GM19351 (cell line): Measurements from ENCODE around the gene KRTCAP2.
A peak's percentile ranks its signal among the peaks of the same experiment; 100 is the strongest.

Experiments used
- ATAC-seq: cut with Tn5 transposase; IDR thresholded peaks from one replicate; pipeline ENCODE4 v1.9.1; 2021; ENCODE audit warnings: mild to moderate bottlenecking, moderate library complexity; ENCODE audit not compliant: unreplicated experiment

Gene KRTCAP2

DNA sequence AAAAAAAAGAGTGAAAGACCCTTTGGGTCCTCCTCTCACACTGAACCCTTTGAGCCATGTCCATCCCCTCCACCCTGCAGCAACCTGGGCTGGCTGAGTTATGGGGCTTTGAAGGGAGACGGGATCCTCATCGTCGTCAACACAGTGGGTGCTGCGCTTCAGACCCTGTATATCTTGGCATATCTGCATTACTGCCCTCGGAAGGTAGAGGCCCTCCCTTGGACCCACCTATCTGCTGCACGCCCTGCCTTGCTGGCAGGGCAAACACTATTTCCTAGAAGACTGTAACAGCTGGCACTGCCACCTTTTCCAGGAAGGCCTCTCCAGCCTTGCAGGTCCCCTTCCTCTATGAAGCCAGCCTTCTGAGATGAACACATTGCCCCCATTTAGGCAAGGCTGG lies 36.4 kb downstream of the KRTCAP2 start:
- ATAC-seq = no peak

DNA sequence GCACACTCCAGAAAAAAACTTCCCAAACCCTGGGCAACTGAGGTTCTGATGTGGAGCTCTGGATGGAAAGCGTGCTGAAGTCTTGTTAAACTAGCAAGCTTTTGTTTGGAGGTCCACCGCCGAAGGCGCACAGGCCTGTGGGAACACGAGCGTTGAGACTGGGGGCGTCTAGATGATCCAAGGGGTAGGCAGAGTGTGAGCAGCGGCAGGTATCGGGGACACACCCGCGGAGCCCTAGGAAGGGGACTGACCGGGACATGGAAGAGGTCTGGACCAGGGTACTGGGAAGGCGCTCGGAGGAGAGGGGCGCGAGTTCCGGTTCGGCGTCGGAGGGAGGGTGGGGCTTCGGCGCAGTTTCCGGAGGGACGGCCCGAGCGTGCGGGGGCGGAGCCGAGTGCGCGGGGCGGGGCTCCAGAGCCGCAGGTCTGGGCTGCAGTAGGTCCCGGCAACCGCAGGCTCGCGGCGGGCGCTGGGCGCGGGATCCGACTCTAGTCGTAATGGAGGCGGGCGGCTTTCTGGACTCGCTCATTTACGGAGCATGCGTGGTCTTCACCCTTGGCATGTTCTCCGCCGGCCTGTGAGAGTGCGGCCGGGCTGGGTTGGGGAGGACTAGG lies 37.6 kb downstream of the KRTCAP2 start, which contains the start of gene SLC50A1:
SLC50A1 (plus strand) TSS at position 438 of the 614 bp plus-strand sequence; CDS start at position 498, 60 bp downstream.
- peak; percentile 71 for ATAC-seq

DNA sequence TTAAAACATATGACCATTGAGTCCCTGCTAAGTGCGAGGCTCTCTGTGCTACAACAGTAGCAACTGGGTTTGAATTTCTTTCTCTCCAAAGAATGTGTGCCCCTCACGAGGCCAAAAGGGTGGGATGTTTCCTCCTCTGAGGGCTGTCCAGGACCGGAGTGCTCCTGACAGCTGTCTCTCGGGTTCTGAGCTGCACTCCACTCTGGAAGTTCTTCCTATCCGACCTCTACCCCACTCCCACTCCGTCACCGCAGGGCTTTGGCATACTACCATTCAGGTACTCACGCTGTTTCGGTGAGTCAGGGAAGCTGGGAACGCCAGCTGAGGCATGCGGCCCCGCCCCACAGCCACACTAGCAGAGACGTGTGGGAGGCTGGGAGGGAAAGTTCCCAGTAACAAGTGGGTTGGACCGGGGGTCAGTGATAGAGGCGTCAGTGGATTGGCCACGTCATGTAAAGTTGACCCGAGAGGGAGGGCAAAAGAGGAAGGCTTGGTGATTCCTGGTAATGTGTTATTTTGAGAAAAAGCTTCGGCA lies 38.2 kb downstream of the KRTCAP2 start:
- no peak for ATAC-seq

DNA sequence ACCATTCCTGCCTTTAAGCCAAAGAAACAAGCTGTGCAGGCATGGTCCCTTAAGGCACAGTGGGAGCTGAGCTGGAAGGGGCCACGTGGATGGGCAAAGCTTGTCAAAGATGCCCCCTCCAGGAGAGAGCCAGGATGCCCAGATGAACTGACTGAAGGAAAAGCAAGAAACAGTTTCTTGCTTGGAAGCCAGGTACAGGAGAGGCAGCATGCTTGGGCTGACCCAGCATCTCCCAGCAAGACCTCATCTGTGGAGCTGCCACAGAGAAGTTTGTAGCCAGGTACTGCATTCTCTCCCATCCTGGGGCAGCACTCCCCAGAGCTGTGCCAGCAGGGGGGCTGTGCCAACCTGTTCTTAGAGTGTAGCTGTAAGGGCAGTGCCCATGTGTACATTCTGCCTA lies 38.8 kb downstream of the KRTCAP2 start:
- no peak for ATAC-seq

DNA sequence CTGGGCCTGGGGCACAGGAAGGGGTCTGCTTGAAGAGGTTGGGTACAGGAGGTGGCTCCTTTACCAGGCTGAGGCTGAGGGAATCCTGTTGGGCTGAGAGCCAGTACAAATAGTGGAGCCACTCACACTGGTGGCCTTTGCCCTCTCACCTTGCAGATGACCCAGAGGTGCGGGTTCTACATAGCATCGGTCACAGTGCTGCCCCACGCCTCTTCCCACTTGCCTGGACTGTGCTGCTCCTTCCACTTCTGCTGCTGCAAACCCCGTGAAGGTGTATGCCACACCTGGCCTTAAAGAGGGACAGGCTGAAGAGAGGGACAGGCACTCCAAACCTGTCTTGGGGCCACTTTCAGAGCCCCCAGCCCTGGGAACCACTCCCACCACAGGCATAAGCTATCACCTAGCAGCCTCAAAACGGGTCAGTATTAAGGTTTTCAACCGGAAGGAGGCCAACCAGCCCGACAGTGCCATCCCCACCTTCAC lies 39.3 kb downstream of the KRTCAP2 start:
- ATAC-seq = no peak

DNA sequence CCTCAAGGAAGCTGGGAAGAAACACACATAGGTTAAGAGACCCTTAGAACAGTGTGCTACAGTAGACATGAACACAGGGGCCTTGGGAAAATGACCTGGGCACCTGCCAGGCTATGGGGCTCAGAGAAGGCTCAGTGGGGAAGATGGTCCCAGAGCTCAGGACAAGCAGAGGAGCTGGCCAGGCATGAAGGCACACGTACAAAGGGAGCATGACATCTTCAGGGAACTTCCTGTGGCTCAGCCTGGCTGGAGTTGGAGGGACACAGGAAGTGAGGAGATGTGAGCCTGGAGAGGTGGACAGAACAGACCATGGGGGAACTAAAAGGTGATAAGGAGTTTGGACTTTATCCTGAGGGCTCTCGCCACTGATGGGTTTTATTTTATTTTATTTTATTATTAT lies 41.2 kb downstream of the KRTCAP2 start:
- no peak for ATAC-seq

DNA sequence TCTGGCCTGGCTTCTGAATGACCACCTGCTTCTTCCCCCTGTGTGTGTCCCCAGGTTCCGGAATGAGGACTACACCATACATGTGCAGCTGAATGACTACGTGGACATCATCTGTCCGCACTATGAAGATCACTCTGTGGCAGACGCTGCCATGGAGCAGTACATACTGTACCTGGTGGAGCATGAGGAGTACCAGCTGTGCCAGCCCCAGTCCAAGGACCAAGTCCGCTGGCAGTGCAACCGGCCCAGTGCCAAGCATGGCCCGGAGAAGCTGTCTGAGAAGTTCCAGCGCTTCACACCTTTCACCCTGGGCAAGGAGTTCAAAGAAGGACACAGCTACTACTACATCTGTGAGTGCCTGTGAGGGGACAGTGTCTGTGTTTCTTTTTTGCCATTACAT lies 41.8 kb downstream of the KRTCAP2 start:
- ATAC-seq = no peak

DNA sequence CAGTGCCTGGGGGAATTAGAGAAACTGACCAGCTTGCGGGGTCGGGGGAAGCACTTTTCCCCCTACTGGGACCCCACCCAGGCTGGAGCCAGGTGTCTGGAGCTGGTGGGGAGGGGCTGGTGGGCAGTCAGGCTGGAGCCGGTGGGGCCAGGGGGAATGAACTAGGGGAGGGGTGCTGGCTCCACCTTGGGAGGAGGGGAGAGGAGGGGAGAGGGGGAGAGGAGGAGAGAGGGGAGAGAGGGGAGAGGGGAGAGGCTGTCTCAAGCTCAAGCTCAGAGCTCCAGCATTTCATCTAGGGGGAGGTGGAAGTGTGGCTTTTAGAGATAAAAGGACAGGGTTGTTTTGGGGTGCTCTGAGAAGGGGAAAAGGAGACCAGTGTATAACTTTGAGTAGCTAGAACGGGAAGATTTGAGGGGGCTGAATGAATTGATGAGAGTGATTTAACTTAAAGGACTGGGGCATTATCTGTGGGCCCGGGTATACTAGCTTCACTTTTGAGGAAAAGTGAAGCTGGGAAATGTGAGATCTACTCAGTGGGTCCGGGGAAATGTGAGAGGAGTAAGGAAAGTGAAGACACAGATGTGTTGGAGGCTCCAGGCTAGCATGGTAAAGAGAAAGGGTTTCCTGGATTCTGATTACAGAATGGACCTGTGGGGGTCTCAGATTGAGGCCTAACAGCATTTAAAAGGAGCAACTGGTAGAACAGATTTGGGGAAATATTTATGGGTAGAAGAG lies 42.7 kb downstream of the KRTCAP2 start:
- ATAC-seq = no peak

DNA sequence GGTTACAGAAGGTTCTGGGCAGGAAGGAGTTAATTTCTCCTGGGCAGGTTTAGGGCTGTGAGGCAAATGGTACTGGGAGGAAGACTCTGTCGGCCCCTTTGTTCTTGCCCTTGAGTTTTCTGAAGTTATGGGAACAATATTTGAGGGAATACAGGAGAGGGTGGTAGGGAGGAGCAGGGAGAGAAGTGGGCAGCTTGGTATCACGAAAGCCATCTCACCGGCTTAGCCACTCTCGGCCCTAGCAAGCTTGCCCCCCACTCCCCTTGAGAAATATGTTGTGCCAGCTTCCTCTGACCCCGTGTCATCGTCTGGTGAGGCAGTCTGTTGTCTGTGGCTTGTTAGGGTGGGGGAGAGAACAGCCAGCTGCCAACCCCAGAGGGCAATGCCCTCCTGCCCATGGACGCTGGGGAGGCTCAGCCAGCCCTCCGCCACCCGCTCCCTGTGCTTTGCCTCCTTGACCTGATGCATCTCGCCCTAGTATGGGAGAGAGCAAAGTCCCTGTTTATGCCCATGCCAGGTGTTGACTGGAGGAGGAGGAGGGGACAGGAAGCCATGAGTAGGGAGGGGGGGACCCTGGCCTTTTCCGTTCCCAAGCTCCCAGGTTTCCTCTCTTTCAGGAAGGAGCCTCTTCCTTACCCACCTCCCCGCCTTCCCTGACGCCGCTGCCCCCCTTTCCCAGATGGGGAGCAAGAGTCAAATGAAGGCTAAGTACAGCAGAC lies 44.2 kb downstream of the KRTCAP2 start:
- no peak for ATAC-seq

DNA sequence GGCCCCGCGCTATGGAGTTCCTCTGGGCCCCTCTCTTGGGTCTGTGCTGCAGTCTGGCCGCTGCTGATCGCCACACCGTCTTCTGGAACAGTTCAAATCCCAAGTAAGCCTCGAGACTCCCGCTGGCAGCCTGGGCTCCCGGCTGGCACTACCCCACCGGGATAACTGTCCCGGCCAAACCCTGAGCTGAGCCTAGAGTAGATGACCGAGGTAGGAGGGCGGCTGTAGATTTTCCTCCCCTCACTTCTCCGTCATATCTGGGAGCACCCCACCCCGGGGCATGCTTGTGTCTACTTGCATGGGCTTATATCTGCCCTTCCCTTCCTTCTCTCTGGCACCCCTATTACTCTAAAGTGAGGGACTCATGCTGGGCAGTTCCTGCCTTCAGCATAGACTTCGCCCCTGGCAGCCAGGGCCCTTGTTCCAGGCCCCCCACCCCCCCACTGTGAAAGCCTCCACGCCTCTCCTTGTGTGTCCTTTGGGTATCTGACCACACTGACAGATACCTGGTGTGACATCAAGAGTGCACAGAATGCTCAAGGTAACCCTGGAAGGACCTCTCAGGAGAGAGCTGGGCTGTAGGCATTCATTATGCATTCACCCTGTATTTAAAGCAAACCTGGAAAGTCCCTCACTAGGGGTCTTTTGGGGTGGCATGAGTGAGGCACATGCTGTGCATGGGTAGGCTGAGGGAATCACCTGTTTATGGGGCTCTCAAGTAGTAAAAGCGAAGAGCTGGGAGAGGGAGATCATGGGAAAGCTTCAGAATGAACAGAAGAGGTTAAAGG lies 44.9 kb downstream of the KRTCAP2 start:
- ATAC-seq = no peak

DNA sequence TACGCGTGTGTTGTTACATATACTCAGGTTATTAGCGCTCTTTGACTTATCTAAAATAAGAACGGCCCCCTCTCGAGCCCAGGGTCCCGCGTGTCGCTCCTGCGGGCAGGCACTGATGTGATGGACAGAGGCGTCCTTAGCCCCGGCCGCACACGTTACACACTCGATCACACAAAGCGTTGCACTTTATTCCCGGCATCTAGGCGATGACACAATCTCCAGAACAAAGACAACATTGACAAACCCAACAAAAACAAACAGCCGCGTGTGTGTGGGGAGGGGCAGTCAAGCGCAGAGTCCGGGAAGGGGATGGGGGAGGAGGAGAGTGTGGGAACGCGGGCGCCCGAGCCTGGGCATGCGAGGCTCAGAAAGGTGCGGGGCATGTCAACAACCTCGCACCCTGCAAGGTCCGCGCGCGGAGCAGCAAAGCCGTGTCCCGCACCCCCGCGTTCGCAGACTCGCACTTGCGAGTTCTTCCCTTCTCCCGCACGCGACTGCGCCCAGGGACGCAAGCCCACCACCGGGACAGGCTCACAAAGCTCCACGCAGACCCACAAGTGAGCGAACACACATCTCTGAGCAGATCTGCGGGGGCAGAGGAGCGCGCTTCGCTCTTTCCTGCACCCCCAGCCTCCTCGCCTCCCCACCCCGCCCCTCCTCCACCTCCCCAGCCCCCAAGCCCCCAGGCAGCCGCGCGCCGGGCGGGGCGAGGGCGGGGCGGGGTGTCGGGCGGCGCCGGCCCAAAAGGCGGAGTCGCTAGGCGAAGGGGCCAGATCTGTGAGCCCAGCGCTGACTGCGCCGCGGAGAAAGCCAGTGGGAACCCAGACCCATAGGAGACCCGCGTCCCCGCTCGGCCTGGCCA lies 45.8 kb downstream of the KRTCAP2 start, which contains the start of gene EFNA1:
EFNA1 (plus strand) TSS at position 772 of the 862 bp plus-strand sequence. CDS start 102 bp downstream, outside the sequence.
- ATAC-seq = no peak

DNA sequence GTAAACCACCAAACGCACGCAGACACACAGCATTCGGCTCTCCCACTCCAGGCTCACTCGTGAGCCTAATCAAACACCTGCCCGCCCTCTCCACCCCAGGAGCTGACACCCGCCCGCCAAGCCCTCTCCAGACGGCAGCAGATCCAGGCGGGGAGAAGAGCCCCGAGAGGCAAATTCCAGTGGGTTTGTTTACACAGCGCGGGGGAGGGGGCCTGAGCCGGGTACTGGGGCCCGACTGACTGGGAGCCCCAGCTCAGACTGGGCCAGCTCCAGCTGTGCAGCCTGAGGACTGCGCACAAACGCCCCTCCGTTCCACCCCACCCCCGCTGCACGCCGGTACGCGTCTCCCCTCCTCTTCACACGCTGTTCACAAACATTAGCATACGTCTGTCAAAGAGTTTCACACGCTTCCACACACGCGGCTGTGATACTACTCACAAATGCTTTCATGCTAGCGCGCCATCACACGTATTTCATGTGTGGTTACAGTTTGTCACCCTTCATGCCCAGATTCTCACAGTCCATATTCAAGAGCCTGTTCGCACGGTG lies 46.5 kb downstream of the KRTCAP2 start:
- ATAC-seq = no peak

DNA sequence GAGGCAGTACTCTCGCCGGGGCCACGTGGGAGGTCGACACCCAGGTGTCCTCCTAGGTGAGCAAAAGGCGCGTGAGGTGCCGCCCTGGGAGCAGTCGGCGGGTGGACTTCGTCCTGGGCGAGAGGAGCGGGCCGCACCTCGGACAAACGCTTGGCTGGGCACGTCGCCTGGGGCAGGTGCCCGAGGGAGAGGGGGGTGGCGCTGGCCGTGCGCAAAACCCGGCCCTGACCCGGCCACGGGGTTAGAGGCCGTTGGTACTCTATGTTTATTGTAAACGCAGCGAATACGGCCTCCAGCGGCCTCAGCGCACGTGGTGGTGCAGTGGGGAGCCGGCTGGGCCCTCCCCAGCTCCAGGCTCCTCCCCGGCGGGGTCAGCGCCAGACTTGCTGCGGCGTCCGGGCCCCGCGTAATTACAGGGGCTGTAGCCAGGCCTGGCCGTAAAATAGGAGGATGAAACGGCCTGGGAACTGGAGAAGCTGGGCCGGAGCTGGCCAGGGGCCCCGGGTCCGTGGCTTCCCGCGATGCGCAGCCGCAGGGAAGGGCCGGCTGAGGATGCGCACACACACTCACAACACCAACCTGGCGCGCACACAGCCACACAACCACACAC lies 47.1 kb downstream of the KRTCAP2 start:
- ATAC-seq = no peak

DNA sequence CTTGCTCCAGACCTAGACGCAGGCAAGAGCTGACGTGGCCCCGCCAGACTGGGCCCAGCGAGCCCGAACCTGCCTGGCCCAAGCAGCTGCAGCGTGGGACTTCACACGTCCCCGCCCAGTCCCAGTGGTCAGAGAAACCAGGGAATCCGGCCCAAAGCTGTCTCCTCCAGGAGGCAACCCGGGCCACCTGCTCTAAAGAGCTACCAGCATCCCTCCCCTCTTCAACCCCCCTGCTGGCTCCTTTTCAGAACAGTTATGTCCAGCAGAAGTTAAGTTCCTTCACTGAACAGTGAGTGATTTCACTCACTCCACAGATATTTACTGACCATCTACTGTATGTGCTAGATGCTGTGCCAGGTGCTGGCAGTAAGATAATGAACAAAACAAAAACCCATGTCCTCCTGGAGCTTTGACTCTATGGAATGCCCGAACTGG lies 47.6 kb downstream of the KRTCAP2 start:
- ATAC-seq = no peak

DNA sequence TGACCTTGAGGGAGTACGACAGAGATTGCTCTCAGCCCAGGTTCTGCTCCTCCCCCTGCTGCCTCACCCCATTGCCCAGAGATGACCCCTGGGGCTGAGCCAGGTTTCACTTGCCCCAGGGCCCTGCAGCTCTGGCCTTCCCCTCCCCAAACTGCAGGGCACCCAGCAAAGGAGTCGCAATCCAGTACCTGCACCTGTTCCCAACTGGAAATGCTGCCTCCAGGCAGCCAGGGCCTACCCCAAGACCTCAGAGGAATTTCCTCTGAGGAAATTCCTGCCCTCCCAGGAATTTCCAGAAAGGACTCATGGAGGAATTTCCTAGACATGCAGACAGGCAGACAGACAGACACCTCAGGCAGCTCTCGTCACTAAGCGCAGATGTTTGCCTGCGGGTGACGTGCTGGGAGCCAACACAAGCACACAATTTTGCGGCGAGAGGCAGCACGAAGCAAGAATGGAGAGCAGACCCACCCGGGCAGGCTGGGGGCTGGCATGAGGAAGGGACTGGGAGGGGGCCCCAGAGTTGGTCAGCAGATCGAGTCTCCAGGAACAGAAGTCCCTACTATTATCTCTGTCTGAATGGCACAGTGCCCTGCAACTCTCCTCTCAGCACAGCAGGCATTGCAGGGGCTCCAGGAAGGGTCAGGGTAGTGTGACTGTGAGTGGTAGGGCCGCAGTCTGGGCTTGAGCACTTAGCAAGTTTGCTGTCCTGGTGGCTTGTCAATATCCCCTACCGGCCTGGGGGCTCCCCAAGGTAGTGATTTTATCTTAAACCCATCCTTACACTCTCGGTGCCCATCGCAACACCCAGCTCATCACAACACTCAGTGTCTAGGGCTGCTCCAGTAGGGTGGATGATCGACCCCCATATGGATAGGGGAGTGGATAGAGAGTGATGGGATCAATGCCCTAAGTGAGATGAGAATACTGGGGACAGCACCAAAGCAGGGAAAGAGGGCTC lies 48.3 kb downstream of the KRTCAP2 start:
- no peak for ATAC-seq

DNA sequence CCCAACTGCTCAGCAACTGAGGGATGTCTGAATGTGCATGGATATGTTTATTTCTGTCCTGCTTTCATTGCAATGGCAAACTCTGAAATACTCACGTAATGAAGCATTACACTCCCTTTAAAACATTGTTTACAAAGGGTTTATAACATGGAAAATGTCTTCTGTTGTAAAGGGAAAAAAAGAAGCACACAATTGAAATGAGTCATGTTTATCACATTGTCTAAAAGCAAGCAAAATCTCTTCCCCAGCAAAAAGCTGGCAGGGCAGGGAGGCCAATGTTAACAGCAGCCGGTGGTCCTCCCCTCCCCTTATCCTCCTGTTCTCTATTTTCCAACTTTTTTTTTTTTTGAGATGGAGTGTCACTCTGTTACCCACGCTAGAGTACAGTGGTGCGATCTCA lies 49.3 kb downstream of the KRTCAP2 start:
- ATAC-seq = no peak

DNA sequence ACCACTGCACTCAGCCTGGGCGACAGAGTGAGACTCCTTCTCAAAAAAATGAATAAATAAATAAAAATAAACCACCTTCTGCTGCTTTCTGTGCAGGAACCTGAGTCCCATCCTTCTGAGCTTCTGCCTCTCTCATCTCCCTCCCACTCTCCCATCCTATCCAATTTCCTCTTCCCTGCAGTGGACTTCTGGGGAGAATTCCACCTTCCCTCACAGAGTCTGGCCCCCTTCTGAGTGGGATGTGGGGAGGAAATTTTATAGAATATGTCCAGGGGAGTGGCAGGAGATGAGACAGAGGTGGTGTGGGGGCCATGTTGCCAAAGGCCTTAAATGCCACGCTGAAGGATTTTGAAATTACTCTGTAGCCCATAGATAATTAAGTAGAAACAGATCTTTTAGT lies 50.8 kb downstream of the KRTCAP2 start:
- no peak for ATAC-seq

DNA sequence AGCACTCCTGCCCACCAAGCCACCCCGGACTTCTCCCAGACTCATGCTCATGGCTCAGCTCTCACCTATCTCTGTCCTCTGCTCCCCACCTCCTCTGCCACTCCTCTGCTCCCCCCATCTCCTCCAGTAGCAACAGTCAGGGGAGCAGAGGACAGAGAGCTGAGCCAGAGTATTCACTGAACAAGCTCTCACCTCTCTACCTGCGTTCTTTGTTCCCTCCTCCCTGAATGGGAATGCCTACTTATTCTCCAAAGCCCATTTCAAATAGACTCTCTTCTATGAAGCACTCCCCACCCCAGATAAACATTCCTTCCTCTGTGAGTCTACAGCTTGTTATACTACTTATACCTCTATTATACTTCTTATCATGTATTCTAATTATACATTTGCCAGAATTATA lies 51.9 kb downstream of the KRTCAP2 start:
- ATAC-seq = no peak
